T-helper 1 cell treated with Interleukin-12 subunit alpha and Interleukin-12 subunit beta and Interleukin-4 antibody, amounts not matched to agents 30 μg/mL and 1 μg/mL, for 36 hours (primary cell): ENCODE results near the gene PAFAH1B2.
"Not testable (repeated sequence)": the region's sequence is repeated elsewhere in the genome, so short reads cannot be mapped to it uniquely, and the experiment has no call there.

Experiments
- H3K27ac Mint-ChIP-seq: one replicate; pipeline ENCODE4 v1.8.0; 2021; ENCODE audit warnings: mild to moderate bottlenecking, mixed read lengths
- H3K27me3 Mint-ChIP-seq: one replicate; pipeline ENCODE4 v1.8.0; 2021; ENCODE audit warnings: low read depth, mixed read lengths
- H3K36me3 Mint-ChIP-seq: one replicate; pipeline ENCODE4 v1.8.0; 2021; ENCODE audit warnings: low read depth, mixed read lengths
- H3K4me1 Mint-ChIP-seq: one replicate; pipeline ENCODE4 v1.8.0; 2021; ENCODE audit warnings: low read depth, mixed read lengths
- H3K4me3 Mint-ChIP-seq: one replicate; pipeline ENCODE4 v1.8.0; 2021; ENCODE audit warnings: mild to moderate bottlenecking, moderate library complexity, mixed read lengths
- H3K9me3 Mint-ChIP-seq: one replicate; pipeline ENCODE4 v1.8.0; 2021; ENCODE audit warnings: mixed read lengths

PAFAH1B2 gene

DNA sequence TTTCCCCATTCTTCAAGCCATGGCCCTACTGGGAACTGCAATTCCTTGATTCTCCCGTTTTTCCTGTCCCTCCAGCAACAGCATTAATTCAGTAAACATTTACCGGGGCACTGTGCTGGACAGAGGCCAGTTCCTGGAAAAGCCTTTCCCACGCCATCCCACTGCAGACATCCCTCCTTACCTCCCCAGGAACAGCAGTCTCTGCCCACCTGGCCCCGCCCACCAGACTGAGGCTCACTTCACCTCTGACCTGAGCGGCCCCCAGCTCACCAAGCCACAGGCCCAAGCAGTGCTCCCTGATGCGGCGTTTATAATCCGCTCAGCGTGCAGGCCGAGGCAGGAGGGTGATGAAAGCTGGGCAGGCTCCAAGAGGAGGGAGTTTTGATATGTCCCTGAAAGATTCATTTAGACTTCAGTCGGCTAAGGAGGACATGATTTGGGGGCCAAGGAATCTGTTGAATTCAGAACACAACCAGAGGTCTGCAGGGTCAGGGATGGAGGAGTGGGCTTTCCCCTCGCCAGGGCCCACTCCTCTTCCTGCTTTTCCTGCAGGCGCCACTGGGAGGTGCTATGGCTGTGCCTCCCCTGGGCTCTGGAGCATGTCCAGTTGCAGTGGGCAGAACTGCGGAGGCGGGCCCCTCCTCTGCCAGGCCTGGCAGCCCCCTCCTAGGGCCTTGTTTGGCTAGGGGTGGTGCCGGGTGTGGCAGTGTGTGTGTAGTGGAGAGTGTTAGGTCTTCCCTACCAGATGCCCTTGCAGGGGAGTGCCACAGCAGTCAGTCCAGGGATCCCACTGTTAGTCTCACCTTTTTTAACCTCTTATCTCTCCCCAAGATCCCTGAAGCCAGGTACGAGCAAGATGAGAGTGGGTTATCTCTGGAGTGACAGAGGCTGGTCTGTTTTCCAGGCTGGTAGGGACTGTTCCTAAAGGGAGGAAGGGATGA, 53.7 kb downstream of the PAFAH1B2 start:
- H3K4me1 Mint-ChIP-seq, result peaks cover 2% of the 10 kb centered on the region
- H3K4me3 Mint-ChIP-seq, result no peak overlapping the region
- no peak overlapping the region for H3K27ac Mint-ChIP-seq
- peaks cover 2% of the 10 kb centered on the region for H3K36me3 Mint-ChIP-seq
- H3K27me3 Mint-ChIP-seq, result no peaks in the 10 kb centered on the region
- no peaks in the 10 kb centered on the region for H3K9me3 Mint-ChIP-seq

- H3K27me3 Mint-ChIP-seq, result no peaks in the 10 kb centered on the region
- H3K27ac Mint-ChIP-seq, result no peak overlapping the region
- no peaks in the 10 kb centered on the region for H3K9me3 Mint-ChIP-seq
- H3K4me1 Mint-ChIP-seq, result no peaks in the 10 kb centered on the region
- peaks cover 2% of the 10 kb centered on the region for H3K36me3 Mint-ChIP-seq
- no peak overlapping the region for H3K4me3 Mint-ChIP-seq
Measured at GRCh38 chr11:117198613-117199012, 54.5 kb downstream of the PAFAH1B2 start.

GRCh38 chr11:117199053-117199915, 55.2 kb downstream of the PAFAH1B2 start, which contains the start of gene TAGLN:
Gene TAGLN, plus strand, starts transcription at chr11:117199370. Its CDS starts 3,644 bp downstream, at chr11:117203014.
- no peak within 1 kb of the TSS for H3K27ac Mint-ChIP-seq
- H3K9me3 Mint-ChIP-seq, result no peaks in the 10 kb centered on the region
- peaks cover 7% of the 10 kb centered on the region for H3K36me3 Mint-ChIP-seq
- H3K27me3 Mint-ChIP-seq, result no peaks in the 10 kb centered on the region
- H3K4me1 Mint-ChIP-seq, result no peaks in the 10 kb centered on the region
- H3K4me3 Mint-ChIP-seq, result no peak within 1 kb of the TSS

DNA sequence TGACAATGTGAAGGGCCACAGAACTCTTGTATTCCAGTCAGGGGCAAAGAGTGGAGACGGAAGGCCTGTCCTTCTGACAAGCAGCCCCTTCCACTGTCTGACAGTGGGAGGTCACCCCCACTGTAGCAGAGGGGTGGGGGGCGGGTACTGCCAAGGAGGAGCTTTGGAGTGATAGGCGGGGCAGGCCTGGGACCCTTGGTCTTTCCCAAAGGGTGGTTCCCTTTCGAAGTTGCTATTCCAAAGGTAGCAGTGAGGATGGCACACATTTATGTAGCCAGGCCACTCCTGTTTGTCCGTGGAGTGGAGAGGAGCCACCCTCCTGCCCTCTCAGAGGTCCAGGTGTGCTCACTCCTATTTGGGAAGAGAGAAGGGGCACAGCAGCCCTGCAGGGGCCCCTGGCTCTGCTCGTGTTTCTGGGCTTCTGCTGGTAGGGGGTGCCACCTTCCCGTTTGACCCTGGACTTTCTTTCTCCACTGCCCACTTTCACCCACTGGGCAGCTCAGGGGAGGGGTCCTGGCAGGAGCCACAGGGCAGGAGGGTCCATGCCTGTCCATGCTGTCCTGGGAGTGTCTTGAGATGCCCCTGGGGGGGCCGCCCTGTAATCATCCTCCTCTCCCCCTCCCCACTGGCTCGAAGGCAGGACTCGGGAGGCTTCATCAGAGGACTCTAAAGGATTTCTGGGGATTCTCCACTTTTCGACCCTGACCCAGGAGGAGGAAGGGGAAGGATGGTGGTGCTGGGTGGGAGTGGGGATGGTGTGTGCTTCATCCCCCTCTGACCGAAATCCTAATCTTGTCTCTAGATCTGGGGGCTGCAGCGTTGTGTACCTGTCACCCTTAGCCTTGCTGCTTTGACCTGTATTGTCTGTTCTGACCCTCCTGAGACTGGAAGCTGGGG, 56.1 kb downstream of the PAFAH1B2 start:
- no peak overlapping the region for H3K27ac Mint-ChIP-seq
- no peaks in the 10 kb centered on the region for H3K9me3 Mint-ChIP-seq
- H3K4me1 Mint-ChIP-seq, result no peaks in the 10 kb centered on the region
- H3K4me3 Mint-ChIP-seq, result no peak overlapping the region
- H3K27me3 Mint-ChIP-seq, result no peaks in the 10 kb centered on the region
- H3K36me3 Mint-ChIP-seq, result peaks cover 13% of the 10 kb centered on the region

GRCh38 chr11:117200813-117201657, 56.9 kb downstream of the PAFAH1B2 start:
- H3K27ac Mint-ChIP-seq, result no peak overlapping the region
- no peaks in the 10 kb centered on the region for H3K27me3 Mint-ChIP-seq
- no peaks in the 10 kb centered on the region for H3K4me1 Mint-ChIP-seq
- H3K9me3 Mint-ChIP-seq, result no peaks in the 10 kb centered on the region
- H3K4me3 Mint-ChIP-seq, result no peak overlapping the region
- H3K36me3 Mint-ChIP-seq, result peaks cover 18% of the 10 kb centered on the region

DNA sequence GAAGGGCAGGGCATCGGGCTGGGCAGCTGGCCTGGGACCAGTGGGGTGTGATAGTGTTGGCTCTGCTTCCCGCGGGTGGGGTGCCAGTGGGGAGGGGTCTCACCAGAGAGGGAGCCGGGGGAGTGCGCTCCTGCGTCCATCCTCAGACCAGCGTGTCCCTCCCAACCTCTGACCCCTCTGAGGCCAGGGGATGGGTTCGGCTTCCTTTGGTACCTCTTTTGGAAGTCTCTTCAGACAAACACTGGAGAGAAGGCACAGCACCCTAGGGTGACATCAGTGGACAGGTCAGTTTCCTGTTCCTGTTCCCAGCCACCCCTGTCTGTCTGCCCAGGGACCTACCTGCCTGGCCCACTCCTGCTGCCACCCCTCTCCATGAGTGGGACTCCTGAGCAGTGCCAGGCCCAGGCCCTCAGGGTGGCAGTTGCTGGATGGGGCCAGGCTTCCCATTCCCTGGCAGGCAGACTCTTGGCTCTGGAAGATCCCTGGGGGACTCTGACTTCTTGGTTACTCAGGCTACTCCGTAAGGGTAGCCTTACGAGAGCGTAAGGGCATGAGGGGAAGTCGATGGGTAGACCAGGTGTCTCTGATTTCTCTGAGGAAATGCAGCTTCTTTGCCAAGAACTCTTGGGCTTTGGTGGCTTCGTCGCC, 57.7 kb downstream of the PAFAH1B2 start:
- Mint-ChIP-seq H3K4me3 (no peak overlapping the region), H3K36me3 (peaks cover 16% of the 10 kb centered on the region), H3K27me3 (no peaks in the 10 kb centered on the region), H3K27ac (no peak overlapping the region), H3K4me1 (no peaks in the 10 kb centered on the region), H3K9me3 (no peaks in the 10 kb centered on the region)

GRCh38 chr11:117202386-117203068, 58.4 kb downstream of the PAFAH1B2 start:
- H3K36me3 Mint-ChIP-seq, result peaks cover 16% of the 10 kb centered on the region
- H3K27ac Mint-ChIP-seq, result no peak overlapping the region

GRCh38 chr11:117203069-117203407, 59.0 kb downstream of the PAFAH1B2 start:
- peaks cover 16% of the 10 kb centered on the region for H3K36me3 Mint-ChIP-seq
- no peaks in the 10 kb centered on the region for H3K27me3 Mint-ChIP-seq
- H3K27ac Mint-ChIP-seq, result no peak overlapping the region
- no peaks in the 10 kb centered on the region for H3K9me3 Mint-ChIP-seq
- H3K4me1 Mint-ChIP-seq, result no peaks in the 10 kb centered on the region
- H3K4me3 Mint-ChIP-seq, result no peak overlapping the region

More at GRCh38 chr11:117202386-117203068, 58.4 kb downstream of the PAFAH1B2 start:
- Mint-ChIP-seq H3K4me1 (no peaks in the 10 kb centered on the region), H3K9me3 (no peaks in the 10 kb centered on the region), H3K27me3 (no peaks in the 10 kb centered on the region), H3K4me3 (no peak overlapping the region)

- H3K36me3 Mint-ChIP-seq, result peaks cover 17% of the 10 kb centered on the region
- H3K27ac Mint-ChIP-seq, result no peak overlapping the region
- H3K4me3 Mint-ChIP-seq, result no peak overlapping the region
- no peaks in the 10 kb centered on the region for H3K27me3 Mint-ChIP-seq
- H3K4me1 Mint-ChIP-seq, result no peaks in the 10 kb centered on the region
- no peaks in the 10 kb centered on the region for H3K9me3 Mint-ChIP-seq
Measured at GRCh38 chr11:117204283-117205080, 60.4 kb downstream of the PAFAH1B2 start.

DNA sequence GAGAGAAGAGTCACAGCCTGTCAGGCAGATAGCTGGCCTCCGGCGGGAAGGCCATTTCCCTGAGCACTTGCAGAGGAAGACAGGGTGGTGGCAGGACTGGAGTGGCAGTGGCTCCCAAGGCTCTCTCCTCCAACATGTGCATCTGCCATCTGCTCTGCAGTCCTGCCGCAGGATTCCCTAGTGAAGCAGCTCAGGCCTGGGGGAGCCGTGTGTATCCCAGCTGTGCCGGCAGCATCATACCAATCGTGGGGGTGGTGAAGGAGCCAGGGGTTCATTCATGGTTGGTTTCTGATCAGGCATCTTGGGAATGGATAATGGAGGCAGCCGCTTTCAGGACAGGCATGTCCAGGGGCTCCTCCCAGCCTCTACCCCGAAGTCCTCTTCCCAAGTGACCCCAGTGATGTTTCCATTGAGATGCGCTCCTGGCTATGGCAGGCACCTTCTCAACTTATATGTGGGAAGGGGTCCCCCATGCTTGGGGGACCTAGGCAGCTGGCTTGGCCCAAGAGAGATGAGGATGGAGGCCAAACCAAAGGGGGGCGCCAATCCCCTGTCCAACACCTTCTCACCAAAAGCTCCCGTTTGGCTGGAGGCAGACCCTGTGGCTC, 61.2 kb downstream of the PAFAH1B2 start:
- Mint-ChIP-seq H3K4me3 (no peak overlapping the region), H3K9me3 (no peaks in the 10 kb centered on the region), H3K4me1 (no peaks in the 10 kb centered on the region), H3K27me3 (no peaks in the 10 kb centered on the region), H3K36me3 (peaks cover 20% of the 10 kb centered on the region), H3K27ac (no peak overlapping the region)

GRCh38 chr11:117206111-117206510, 62.0 kb downstream of the PAFAH1B2 start:
- not testable (repeated sequence) for H3K27me3 Mint-ChIP-seq, H3K9me3 Mint-ChIP-seq, H3K4me1 Mint-ChIP-seq, H3K27ac Mint-ChIP-seq, H3K4me3 Mint-ChIP-seq
- H3K36me3 Mint-ChIP-seq, result peaks cover 20% of the 10 kb centered on the region

- not testable (repeated sequence) for H3K27me3 Mint-ChIP-seq, H3K27ac Mint-ChIP-seq, H3K4me3 Mint-ChIP-seq, H3K9me3 Mint-ChIP-seq, H3K4me1 Mint-ChIP-seq
- H3K36me3 Mint-ChIP-seq, result peaks cover 25% of the 10 kb centered on the region
Measured at GRCh38 chr11:117206859-117207258, 62.8 kb downstream of the PAFAH1B2 start.
